Measurements from ENCODE around the gene SRRM2. TPM values are rescaled to one million over a fixed set of nuclear protein-coding genes. Genes with fewer than 3 reads are reported as not detected.

The SRRM2 gene
- total and polyA plus RNA-seq, 2 experiments from 2014 or later = 42.6 to 202 TPM

DNA sequence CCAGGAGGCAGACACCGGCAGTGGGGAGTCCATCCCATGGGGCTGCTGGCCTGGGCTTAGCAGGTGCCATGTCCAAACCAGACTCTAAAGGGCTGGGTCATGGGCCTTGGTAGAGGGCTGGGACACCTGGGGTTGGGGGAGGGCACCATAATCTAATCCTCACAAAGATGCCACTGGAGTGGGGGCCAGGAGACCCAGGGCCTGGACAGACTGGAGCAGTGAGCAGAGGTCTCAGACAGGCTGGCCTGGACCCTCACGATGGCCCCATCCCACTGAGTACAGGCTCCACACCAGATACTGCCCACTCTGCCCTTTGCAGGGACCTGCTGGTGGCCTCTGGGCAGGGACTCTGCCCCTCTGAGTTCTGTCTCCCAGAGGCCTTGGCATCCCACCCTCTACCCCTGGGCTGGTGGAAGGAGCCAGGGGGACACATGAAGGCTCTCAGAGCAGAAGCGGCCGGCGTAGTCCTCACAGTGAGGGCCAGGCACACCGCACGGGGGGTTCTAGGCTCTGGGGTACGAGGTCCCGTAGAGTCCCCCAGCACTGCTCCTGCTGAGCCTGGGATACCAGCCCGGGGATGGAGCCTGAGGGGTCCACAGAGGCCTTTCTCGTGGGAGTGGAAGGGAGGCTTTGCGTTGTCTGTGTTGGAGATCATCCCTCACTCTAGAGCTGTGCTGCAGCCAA lies 10.0 kb upstream of the SRRM2 start:
- H3K4me2 ChIP-seq (ENCODE audit: unreplicated experiment) = no peak overlapping the region
- no peaks in the 10 kb centered on the region for H4K20me1 ChIP-seq (ENCODE audit: insufficient read depth)
- H3K4me3 ChIP-seq = no peak overlapping the region
- H3K27ac ChIP-seq = no peak overlapping the region
- no peak for DNase-seq
- no peaks in the 10 kb centered on the region for H3K27me3 ChIP-seq (replicated peaks; ENCODE audit: insufficient read depth)
- TF ChIP-seq EZH2phosphoT487 (IDR thresholded peaks at IDR 0.05; ENCODE audit: insufficient read depth, low read depth) (no peak), EZH2 (IDR thresholded peaks at IDR 0.05; ENCODE audit: insufficient read depth, poor library complexity, severe bottlenecking) (no peak)
- no peak overlapping the region for H3K9ac ChIP-seq
- no peaks in the 10 kb centered on the region for H3K79me2 ChIP-seq (ENCODE audit: insufficient read depth)
- 77 to 84% methylated on average over 12 of the region's 12 CpGs for WGBS, 2 experiments (ENCODE audit: low coverage in 1 of 2, low lambda C conversion rate in 2 of 2, missing lambda C conversion rate in 2 of 2)
- no peaks in the 10 kb centered on the region for H3K9me2 ChIP-seq (ENCODE audit: insufficient read depth)
- H3F3A ChIP-seq (ENCODE audit: insufficient read depth) = no peaks in the 10 kb centered on the region
- no peaks in the 10 kb centered on the region for H3K9me3 ChIP-seq (ENCODE audit: low read depth)
- H3K4me1 ChIP-seq (ENCODE audit: insufficient read depth) = no peaks in the 10 kb centered on the region
- in situ Hi-C loops (cut with MboI) = no loop called here
- no peaks in the 10 kb centered on the region for H3K36me3 ChIP-seq (ENCODE audit: low read depth)
- H2AFZ ChIP-seq = no peak overlapping the region

DNA sequence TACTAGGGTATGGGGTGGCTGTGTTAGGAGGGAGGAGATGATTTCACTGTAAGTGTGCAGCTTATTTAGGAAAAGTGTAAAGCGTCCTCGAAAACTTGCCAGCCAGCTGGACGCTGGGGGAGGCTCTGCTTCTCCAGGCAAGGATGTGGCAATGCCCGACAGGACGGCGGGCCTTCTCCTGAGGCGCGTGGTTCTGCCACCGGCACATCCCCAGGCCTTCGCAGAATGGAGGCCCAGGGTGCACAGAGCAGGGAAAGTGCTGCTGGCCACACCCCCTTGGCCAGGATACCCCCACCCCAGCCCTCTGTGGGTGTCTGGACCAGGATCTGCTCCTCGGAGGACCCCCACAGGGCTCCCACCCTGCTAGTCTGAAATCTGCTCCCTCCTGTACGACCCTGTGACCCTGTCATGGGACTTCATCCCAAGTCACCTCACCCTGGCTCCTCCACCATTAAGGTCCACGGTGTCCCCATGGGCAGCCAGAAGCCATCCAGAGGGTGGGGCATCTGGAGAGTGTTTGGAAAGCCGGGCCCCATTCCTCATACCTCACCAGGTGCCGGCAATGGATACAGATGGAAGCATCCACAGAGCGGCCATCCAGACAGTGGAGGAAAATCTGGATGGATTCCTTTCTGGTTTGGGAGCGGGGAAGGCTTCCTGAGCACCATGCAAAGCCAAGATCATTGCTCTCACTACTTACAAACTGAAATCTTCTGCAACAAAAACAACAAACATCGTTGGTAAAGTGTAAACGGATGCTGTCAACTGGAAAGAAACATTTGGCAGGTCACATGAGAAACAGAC lies 9.2 kb upstream of the SRRM2 start:
- TF ChIP-seq EZH2phosphoT487 (IDR thresholded peaks at IDR 0.05; ENCODE audit: insufficient read depth, low read depth) (no peak), EZH2 (IDR thresholded peaks at IDR 0.05; ENCODE audit: insufficient read depth, poor library complexity, severe bottlenecking) (no peak)
- Histone ChIP-seq H3K9ac (no peak overlapping the region), H3K4me3 (no peak overlapping the region), H3K79me2 (ENCODE audit: insufficient read depth) (no peaks in the 10 kb centered on the region), H3F3A (ENCODE audit: insufficient read depth) (no peaks in the 10 kb centered on the region), H3K27ac (no peak overlapping the region), H3K9me2 (ENCODE audit: insufficient read depth) (no peaks in the 10 kb centered on the region), H3K27me3 (replicated peaks; ENCODE audit: insufficient read depth) (no peaks in the 10 kb centered on the region), H3K36me3 (ENCODE audit: low read depth) (no peaks in the 10 kb centered on the region), H3K9me3 (ENCODE audit: low read depth) (no peaks in the 10 kb centered on the region), H3K4me2 (ENCODE audit: unreplicated experiment) (no peak overlapping the region), H4K20me1 (ENCODE audit: insufficient read depth) (no peaks in the 10 kb centered on the region), H3K4me1 (ENCODE audit: insufficient read depth) (no peaks in the 10 kb centered on the region), H2AFZ (no peak overlapping the region)
- in situ Hi-C loops (cut with MboI) = no loop called here
- no peak for DNase-seq
- WGBS, 2 experiments (ENCODE audit: low coverage in 1 of 2, low lambda C conversion rate in 2 of 2, missing lambda C conversion rate in 2 of 2) = 73 to 76% methylated on average over 19 of the region's 19 CpGs

DNA sequence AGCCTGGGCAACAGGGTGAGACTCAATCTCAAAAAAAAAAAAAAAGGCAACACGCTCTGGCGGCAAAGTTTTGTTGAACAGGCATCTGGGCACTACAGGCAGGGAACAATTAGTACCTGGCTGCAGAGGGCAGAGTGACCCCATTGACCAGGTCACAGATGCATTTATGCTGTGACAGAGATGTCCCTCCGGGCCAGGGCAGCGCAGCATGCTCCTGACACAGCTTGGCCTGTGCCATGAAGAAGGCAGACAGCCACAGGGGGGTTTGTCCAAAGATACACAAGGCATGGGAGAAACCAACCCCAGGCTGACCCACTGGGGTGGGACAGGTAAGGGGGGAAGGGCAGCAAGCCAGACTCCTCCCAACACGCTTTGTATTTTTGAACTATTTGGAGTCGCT lies 7.7 kb upstream of the SRRM2 start:
- no peak overlapping the region for H3K27ac ChIP-seq

DNA sequence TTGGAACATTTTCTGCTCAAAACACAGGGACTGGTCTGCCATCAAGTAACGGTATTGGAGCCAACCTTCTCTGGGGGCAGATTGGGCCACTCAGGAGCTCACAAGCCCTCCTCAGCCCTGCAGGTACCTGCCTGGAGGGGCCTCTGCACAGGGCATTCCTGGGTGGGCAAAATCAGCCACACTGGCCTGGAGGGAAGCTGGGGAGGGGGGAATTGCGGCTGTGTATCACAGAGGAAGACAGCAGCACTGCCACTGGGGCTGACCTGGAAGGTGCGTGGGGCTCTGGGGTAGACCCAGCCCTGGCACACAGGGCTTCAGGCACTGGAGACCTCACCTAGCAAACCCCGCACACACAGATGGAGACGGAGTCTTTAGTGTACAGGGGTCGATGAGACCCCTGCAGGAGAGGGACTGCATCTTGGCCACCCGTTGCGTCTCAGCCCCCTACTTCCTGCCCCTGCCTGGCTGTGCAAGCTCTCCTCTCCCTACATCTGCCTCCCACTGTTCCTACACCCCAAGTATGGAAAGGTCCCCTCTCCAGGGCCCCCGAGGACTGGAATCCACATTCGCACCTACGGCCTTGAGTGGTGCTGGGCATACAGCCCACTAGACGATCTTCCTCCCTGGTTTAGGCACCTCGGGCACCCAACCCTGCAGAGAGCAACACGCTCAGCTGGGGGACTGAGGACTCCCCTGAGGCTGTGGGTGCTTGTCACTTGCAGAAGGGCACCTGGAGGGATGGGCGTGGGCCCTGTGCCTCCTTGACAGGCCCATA lies 7.1 kb upstream of the SRRM2 start:
- Histone ChIP-seq H3K4me2 (ENCODE audit: unreplicated experiment) (no peak overlapping the region), H3K9me2 (ENCODE audit: insufficient read depth) (no peaks in the 10 kb centered on the region), H3K9ac (no peak overlapping the region), H3F3A (ENCODE audit: insufficient read depth) (no peaks in the 10 kb centered on the region), H3K4me1 (ENCODE audit: insufficient read depth) (no peaks in the 10 kb centered on the region), H3K27ac (no peak overlapping the region), H3K27me3 (replicated peaks; ENCODE audit: insufficient read depth) (no peaks in the 10 kb centered on the region), H3K9me3 (ENCODE audit: low read depth) (no peaks in the 10 kb centered on the region), H3K36me3 (ENCODE audit: low read depth) (no peaks in the 10 kb centered on the region), H3K79me2 (ENCODE audit: insufficient read depth) (no peaks in the 10 kb centered on the region), H3K4me3 (no peak overlapping the region), H4K20me1 (ENCODE audit: insufficient read depth) (no peaks in the 10 kb centered on the region), H2AFZ (no peak overlapping the region)
- 81 to 83% methylated on average over 12 to 15 of the region's 15 CpGs for WGBS, 2 experiments (ENCODE audit: low coverage in 1 of 2, low lambda C conversion rate in 2 of 2, missing lambda C conversion rate in 2 of 2)
- TF ChIP-seq EZH2phosphoT487 (IDR thresholded peaks at IDR 0.05; ENCODE audit: insufficient read depth, low read depth) (no peak), EZH2 (IDR thresholded peaks at IDR 0.05; ENCODE audit: insufficient read depth, poor library complexity, severe bottlenecking) (no peak)
- in situ Hi-C loops (cut with MboI) = no loop called here
- DNase-seq = no peak

More for the DNA sequence above, 7.7 kb upstream of the SRRM2 start:
- H3K79me2 ChIP-seq (ENCODE audit: insufficient read depth) = no peaks in the 10 kb centered on the region
- no peaks in the 10 kb centered on the region for H3K27me3 ChIP-seq (replicated peaks; ENCODE audit: insufficient read depth)
- H3F3A ChIP-seq (ENCODE audit: insufficient read depth) = no peaks in the 10 kb centered on the region
- no peaks in the 10 kb centered on the region for H3K9me2 ChIP-seq (ENCODE audit: insufficient read depth)
- H2AFZ ChIP-seq = no peak overlapping the region
- no peak overlapping the region for H3K4me3 ChIP-seq
- TF ChIP-seq EZH2phosphoT487 (IDR thresholded peaks at IDR 0.05; ENCODE audit: insufficient read depth, low read depth) (no peak), EZH2 (IDR thresholded peaks at IDR 0.05; ENCODE audit: insufficient read depth, poor library complexity, severe bottlenecking) (no peak)
- WGBS, 2 experiments (ENCODE audit: low coverage in 1 of 2, low lambda C conversion rate in 2 of 2, missing lambda C conversion rate in 2 of 2) = 88 to 96% methylated on average over 6 of the region's 6 CpGs
- no peak for DNase-seq
- H4K20me1 ChIP-seq (ENCODE audit: insufficient read depth) = no peaks in the 10 kb centered on the region
- H3K4me2 ChIP-seq (ENCODE audit: unreplicated experiment) = no peak overlapping the region
- no peak overlapping the region for H3K9ac ChIP-seq
- H3K4me1 ChIP-seq (ENCODE audit: insufficient read depth) = no peaks in the 10 kb centered on the region
- in situ Hi-C loops (cut with MboI) = no loop called here
- no peaks in the 10 kb centered on the region for H3K36me3 ChIP-seq (ENCODE audit: low read depth)
- H3K9me3 ChIP-seq (ENCODE audit: low read depth) = no peaks in the 10 kb centered on the region

Data from GM23248 (cell line).